Osteoblast (primary cell): Measurements from ENCODE around the gene SLC24A4. TPM values are rescaled to one million over a fixed set of nuclear protein-coding genes. Genes with fewer than 3 reads are reported as not detected.

Experiments used
- DNase-seq: peaks from one replicate; pipeline ENCODE4 v3.0.0; 2011; ENCODE audit warnings: low spot score, mixed read lengths; ENCODE audit not compliant: insufficient read length; ENCODE audit errors: missing footprints
- H2AFZ ChIP-seq: 2 replicates; pipeline ENCODE4 v1.6.0; 2011; ENCODE audit warnings: mild to moderate bottlenecking, low read length
- H3K27ac ChIP-seq: 2 replicates; pipeline ENCODE4 v1.5.1; 2011; ENCODE audit warnings: mild to moderate bottlenecking, low read depth, low read length, moderate library complexity
- H3K27me3 ChIP-seq: 2 replicates; pipeline ENCODE4 v1.6.0; 2012; ENCODE audit warnings: mild to moderate bottlenecking, control low read depth, inconsistent platforms, low read length, moderate library complexity; ENCODE audit not compliant: insufficient read depth
- H3K36me3 ChIP-seq: 2 replicates; pipeline ENCODE4 v1.5.1; 2011; ENCODE audit warnings: mild to moderate bottlenecking, low read length, control low read depth, moderate library complexity; ENCODE audit not compliant: insufficient read depth
- H3K4me1 ChIP-seq: 2 replicates; pipeline ENCODE4 v1.5.1; 2011; ENCODE audit warnings: mild to moderate bottlenecking, low read length, control low read depth, moderate library complexity; ENCODE audit not compliant: insufficient read depth
- H3K4me2 ChIP-seq: 2 replicates; pipeline ENCODE4 v1.6.0; 2011; ENCODE audit warnings: mild to moderate bottlenecking, low read length; ENCODE audit not compliant: insufficient read depth
- H3K4me3 ChIP-seq: fragments of 200-600 bp; sonication (generic); 3 replicates; pipeline ENCODE4 v1.5.1; 2012; ENCODE audit warnings: mild to moderate bottlenecking, low read length, inconsistent platforms; ENCODE audit not compliant: insufficient read depth
- H3K79me2 ChIP-seq: 2 replicates; pipeline ENCODE4 v1.6.0; 2012; ENCODE audit warnings: mild to moderate bottlenecking, low read length, control low read depth, inconsistent platforms; ENCODE audit not compliant: insufficient read depth
- H3K9me3 ChIP-seq: 2 replicates; pipeline ENCODE4 v1.5.1; 2011; ENCODE audit warnings: low read depth, low read length, control low read depth
- H4K20me1 ChIP-seq: 2 replicates; pipeline ENCODE4 v1.6.0; 2012; ENCODE audit warnings: mild to moderate bottlenecking, low read length, control low read depth; ENCODE audit not compliant: insufficient read depth
- total RNA-seq: library from RNA; depleted of rRNA; stranded (reverse); fragments of >200 nt; gene quantifications from 2 replicates; pipeline ENCODE4 v1.2.3, GENCODE V29; 2012
- TF ChIP-seq, protein P1 (sequence below): IDR thresholded peaks from 2 replicates; pipeline ENCODE4 v1.5.1; 2011; ENCODE audit warnings: mild to moderate bottlenecking, low read depth, low read length, moderate library complexity; ENCODE audit errors: extremely low read depth

The SLC24A4 gene
- total RNA-seq, 1 donor: under 0.01 TPM

DNA sequence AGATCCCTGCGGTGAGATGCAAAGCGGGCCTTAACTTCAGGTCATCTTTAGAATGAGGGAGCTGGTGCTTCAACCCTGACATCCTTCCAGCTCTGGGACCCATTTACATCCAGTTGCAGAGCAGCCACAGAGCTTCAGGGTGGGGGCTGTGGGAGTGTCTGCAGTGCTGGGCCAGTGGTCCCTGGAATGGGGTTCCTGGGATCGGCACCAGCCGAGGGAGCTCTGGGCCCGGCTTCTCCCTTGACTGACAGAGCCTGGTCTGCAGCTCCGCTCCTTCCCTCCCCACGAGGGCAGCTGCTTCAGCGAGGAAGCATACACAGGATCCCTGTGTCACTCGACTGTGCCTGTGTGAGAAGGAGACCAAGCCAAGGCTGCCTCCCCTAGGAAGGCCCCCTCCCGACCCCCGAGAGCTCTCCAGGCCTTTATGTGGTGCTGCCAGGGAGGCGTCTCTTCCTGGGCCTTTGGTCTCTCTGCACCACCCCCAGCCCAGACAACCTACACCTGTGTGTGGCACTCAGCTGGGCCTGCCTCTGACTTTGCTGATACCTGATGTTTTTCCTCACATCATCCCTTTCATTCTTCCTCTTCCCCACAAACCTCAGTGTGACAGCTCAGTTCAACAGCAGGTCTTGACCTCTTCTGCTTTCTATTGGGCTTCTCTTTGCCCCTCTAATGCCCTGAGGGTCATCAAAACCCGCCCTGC is 142.5 kb downstream of the SLC24A4 start:
- Histone ChIP-seq H3K27ac (no peak overlapping the region), H3K9me3 (no peaks in the 10 kb centered on the region), H3K4me1 (peaks cover 4% of the 10 kb centered on the region), H3K79me2 (no peaks in the 10 kb centered on the region), H3K27me3 (no peaks in the 10 kb centered on the region), H3K36me3 (no peaks in the 10 kb centered on the region), H4K20me1 (no peaks in the 10 kb centered on the region), H3K4me2 (no peak overlapping the region), H2AFZ (no peak overlapping the region), H3K4me3 (no peak overlapping the region)
- DNase-seq: no peak
- TF ChIP-seq, protein P1, sequence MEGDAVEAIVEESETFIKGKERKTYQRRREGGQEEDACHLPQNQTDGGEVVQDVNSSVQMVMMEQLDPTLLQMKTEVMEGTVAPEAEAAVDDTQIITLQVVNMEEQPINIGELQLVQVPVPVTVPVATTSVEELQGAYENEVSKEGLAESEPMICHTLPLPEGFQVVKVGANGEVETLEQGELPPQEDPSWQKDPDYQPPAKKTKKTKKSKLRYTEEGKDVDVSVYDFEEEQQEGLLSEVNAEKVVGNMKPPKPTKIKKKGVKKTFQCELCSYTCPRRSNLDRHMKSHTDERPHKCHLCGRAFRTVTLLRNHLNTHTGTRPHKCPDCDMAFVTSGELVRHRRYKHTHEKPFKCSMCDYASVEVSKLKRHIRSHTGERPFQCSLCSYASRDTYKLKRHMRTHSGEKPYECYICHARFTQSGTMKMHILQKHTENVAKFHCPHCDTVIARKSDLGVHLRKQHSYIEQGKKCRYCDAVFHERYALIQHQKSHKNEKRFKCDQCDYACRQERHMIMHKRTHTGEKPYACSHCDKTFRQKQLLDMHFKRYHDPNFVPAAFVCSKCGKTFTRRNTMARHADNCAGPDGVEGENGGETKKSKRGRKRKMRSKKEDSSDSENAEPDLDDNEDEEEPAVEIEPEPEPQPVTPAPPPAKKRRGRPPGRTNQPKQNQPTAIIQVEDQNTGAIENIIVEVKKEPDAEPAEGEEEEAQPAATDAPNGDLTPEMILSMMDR: no peak

DNA sequence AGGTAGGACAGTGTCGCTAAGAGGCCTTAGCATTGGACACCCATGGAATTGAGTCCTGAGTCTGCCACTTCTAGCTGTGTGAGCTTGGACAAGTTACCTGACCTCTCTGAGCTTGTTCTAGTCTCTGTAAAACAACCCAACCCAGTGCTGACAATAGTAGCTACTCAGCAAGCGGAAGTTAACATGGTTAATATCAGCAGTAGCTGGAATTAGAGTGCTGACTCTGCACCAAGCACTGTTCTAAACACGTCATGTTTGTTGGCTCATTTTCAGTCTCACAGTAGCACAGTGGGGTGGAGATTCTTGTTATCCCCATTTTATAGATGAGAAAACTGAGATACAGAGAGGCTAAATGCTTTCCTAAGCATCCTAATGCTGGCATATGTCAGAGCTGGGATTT is 143.1 kb downstream of the SLC24A4 start:
- no peak overlapping the region for H3K27ac ChIP-seq
- no peak overlapping the region for H2AFZ ChIP-seq
- H3K79me2 ChIP-seq: no peaks in the 10 kb centered on the region
- DNase-seq: no peak
- H3K27me3 ChIP-seq: no peaks in the 10 kb centered on the region
- peaks cover 4% of the 10 kb centered on the region for H3K4me1 ChIP-seq
- no peaks in the 10 kb centered on the region for H3K9me3 ChIP-seq
- H3K4me3 ChIP-seq: no peak overlapping the region
- no peaks in the 10 kb centered on the region for H3K36me3 ChIP-seq
- H4K20me1 ChIP-seq: no peaks in the 10 kb centered on the region
- TF ChIP-seq, protein P1: no peak
- no peak overlapping the region for H3K4me2 ChIP-seq

DNA sequence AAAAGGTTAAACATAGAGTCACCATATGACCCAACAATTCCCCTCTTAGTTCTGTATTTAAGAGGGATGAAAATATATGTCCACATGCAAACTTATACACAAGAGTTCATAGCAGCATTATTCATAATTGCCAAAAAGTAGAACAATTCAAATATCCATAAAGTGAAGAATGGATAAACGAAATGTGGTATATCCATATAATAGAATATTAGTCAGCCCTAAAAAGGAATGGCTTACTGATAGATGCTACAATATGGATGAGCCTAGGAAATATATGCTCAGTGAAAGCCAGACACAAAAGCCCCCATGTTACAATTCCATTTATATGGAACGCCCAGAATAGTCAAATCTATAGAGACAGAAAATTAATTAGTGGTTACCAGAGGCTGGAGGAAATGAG is 146.6 kb downstream of the SLC24A4 start:
- TF ChIP-seq, protein P1: no peak
- Histone ChIP-seq H3K4me3 (no peak overlapping the region), H3K9me3 (no peaks in the 10 kb centered on the region), H3K27me3 (no peaks in the 10 kb centered on the region), H4K20me1 (no peaks in the 10 kb centered on the region), H3K4me1 (peaks cover 19% of the 10 kb centered on the region), H3K79me2 (no peaks in the 10 kb centered on the region), H2AFZ (no peak overlapping the region), H3K36me3 (no peaks in the 10 kb centered on the region), H3K4me2 (no peak overlapping the region), H3K27ac (no peak overlapping the region)
- no peak for DNase-seq

DNA sequence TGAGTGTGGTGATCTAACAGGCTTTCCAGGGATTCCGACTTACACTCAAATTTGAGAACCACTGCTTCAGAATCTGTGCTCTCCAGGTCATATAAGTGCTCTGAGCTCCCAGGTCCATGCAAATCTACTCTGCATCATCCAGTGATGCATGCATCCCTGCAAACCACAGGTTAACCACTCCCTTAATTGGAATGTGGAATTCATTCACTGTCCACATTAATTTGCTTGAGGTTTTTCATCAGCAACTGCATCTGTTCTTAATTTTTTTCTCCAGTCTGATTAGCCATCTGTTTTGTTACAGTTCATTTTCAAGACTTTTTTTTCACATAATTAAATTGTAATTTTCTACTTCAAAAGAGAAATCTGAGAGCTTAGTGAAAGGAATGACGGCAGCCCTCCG is 147.2 kb downstream of the SLC24A4 start:
- no peak overlapping the region for H3K4me3 ChIP-seq
- TF ChIP-seq, protein P1: no peak
- no peak overlapping the region for H2AFZ ChIP-seq
- H4K20me1 ChIP-seq: no peaks in the 10 kb centered on the region
- H3K4me2 ChIP-seq: no peak overlapping the region
- H3K79me2 ChIP-seq: no peaks in the 10 kb centered on the region
- H3K27me3 ChIP-seq: no peaks in the 10 kb centered on the region
- no peak overlapping the region for H3K27ac ChIP-seq
- no peak for DNase-seq
- H3K4me1 ChIP-seq: peaks cover 19% of the 10 kb centered on the region
- no peaks in the 10 kb centered on the region for H3K36me3 ChIP-seq
- no peaks in the 10 kb centered on the region for H3K9me3 ChIP-seq
